Sigmoid colon (tissue), 7 donors: ENCODE results near the gene USP9X. TPM values are rescaled to one million over a fixed set of nuclear protein-coding genes. Genes with fewer than 3 reads are reported as not detected.

Experiments
- DNase-seq: peaks from one replicate; pipeline ENCODE4 v3.0.0-alpha.2; 2019
- H3K27ac ChIP-seq, 4 donors: fragments of 200-600 bp; sonication (generic); one replicate each; pipeline ENCODE4 v1.5.1; 2016 to 2019; ENCODE audit warnings: mild to moderate bottlenecking in 1 of 4
- H3K27me3 ChIP-seq, 3 donors: fragments of 200-600 bp; sonication (generic); one replicate each; pipeline ENCODE4 v1.5.1; 2019; ENCODE audit warnings: mild to moderate bottlenecking in 1 of 3
- H3K36me3 ChIP-seq, 4 donors: fragments of 200-600 bp; sonication (generic); one replicate each; pipeline ENCODE4 v1.5.1; 2016 to 2019
- H3K4me1 ChIP-seq, 4 donors: fragments of 200-600 bp; sonication (generic); one replicate each; pipeline ENCODE4 v1.5.1; 2017 to 2019
- H3K4me3 ChIP-seq, 4 donors: fragments of 200-600 bp; sonication (generic); one replicate each; pipeline ENCODE4 v1.5.1; 2017 to 2019; ENCODE audit warnings: mild to moderate bottlenecking in 2 of 4, moderate library complexity in 1 of 4
- H3K9me3 ChIP-seq, 4 donors: fragments of 200-600 bp in 3 of 4; sonication (generic) in 3 of 4; one replicate each; pipeline versions ENCODE4 v1.5.1 to v1.6.1; 2013 to 2019
- EP300 ChIP-seq, 4 donors: sonication (generic); formaldehyde crosslinking; IDR thresholded peaks; one replicate each; pipeline ENCODE4 v1.6.1; 2017; ENCODE audit warnings: antibody characterized with exemption in 4 of 4
- POLR2A ChIP-seq, 2 donors: fragments of 450-650 bp; IDR thresholded peaks; one replicate each; pipeline ENCODE4 v1.6.1; 2016; ENCODE audit warnings: antibody characterized with exemption in 2 of 2, mild to moderate bottlenecking in 2 of 2, moderate library complexity in 2 of 2
- POLR2AphosphoS5 ChIP-seq, 4 donors: sonication (generic); formaldehyde crosslinking; IDR thresholded peaks; one replicate each; pipeline ENCODE4 v1.6.1; 2017; ENCODE audit warnings: antibody characterized with exemption in 4 of 4
- WGBS, 2 donors: extraction: QIAGEN DNeasy Blood & Tissue Kit; methylation state at CpG; one replicate each; pipeline ENCODE4 v1.1.7; 2013; 5-methylcytosine and 5-hydroxymethylcytosine counted together
- intact Hi-C: fragments of 100-400 bp; cut with DNase I; formaldehyde crosslinking; loops from one replicate; pipeline ENCODE4 v1.15.1; 2023
- polyA plus RNA-seq, 3 donors: library from polyadenylated mRNA; stranded (reverse); fragments of 200-250 nt; gene quantifications; one replicate each; pipeline ENCODE4 v1.2.3, GENCODE V29; 2013
- total RNA-seq, 4 donors: library from RNA; depleted of rRNA; stranded (reverse); fragments of >200 nt; gene quantifications; one replicate each; pipeline ENCODE4 v1.1.0, GENCODE V29; 2016
- TF ChIP-seq, protein P1 (sequence below), 4 experiments: fragments of 450-650 bp in 3 of 4; fragments of 200-600 bp in 1 of 4; IDR thresholded peaks; one replicate each; pipeline ENCODE4 v1.5.1; 2016 to 2019; ENCODE audit warnings: antibody characterized with exemption in 4 of 4, mild to moderate bottlenecking in 3 of 4, moderate library complexity in 2 of 4
- donor health status: healthy with polysubstance abuse.
- donor health status: Bipolar disorder and iron deficiency.
- donor health status: healthy.

USP9X gene
- total and polyA plus RNA-seq, 7 donors = 9.6 to 84.5 (median 64.3) TPM

DNA sequence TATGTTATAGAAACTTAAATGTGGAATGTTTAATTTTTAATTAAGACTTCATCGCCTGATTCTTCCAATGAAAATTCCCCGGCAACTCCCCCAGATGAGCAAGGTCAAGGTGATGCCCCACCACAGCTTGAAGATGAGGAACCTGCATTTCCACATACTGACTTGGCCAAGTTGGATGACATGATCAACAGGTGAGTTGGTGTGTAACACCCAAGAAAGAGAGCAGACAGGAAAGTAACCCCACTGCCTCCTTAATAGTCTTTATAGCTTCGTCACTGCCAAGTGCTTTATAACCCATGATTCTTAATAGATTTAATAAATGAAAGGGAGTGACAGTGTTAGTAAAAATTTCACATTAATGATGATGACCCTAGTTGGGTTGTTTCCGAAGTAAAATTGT, 43.7 kb downstream of the USP9X start:
- H3K36me3 ChIP-seq = peaks cover 0 to 15% (median 0%) of the 10 kb centered on the region in 4 donors
- intact Hi-C loops = no loop called here

DNA sequence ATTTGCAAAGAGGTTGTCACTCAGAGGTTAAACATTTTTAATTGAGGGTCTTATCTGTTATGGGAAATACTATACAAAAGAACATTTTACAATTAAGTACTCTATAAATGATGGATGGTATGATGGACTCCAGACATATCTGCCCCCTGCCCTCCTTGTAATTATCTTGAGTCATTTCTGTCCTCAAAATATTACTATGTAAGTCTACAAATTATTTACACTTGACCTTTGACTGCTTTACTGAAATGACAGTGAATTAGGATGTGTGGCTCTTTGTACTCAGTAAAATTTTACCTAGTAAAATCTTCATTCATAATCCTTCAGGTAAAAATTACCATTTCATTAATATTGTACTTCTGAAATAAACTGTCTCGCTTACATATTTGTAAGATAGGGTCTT, 46.5 kb downstream of the USP9X start:
- TF ChIP-seq EP300 (IDR thresholded peaks at IDR 0.05) = no peak
- TF ChIP-seq POLR2AphosphoS5 (IDR thresholded peaks at IDR 0.05) = no peak
- TF ChIP-seq, protein P1, sequence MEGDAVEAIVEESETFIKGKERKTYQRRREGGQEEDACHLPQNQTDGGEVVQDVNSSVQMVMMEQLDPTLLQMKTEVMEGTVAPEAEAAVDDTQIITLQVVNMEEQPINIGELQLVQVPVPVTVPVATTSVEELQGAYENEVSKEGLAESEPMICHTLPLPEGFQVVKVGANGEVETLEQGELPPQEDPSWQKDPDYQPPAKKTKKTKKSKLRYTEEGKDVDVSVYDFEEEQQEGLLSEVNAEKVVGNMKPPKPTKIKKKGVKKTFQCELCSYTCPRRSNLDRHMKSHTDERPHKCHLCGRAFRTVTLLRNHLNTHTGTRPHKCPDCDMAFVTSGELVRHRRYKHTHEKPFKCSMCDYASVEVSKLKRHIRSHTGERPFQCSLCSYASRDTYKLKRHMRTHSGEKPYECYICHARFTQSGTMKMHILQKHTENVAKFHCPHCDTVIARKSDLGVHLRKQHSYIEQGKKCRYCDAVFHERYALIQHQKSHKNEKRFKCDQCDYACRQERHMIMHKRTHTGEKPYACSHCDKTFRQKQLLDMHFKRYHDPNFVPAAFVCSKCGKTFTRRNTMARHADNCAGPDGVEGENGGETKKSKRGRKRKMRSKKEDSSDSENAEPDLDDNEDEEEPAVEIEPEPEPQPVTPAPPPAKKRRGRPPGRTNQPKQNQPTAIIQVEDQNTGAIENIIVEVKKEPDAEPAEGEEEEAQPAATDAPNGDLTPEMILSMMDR (IDR thresholded peaks at IDR 0.05) = no peak
- TF ChIP-seq POLR2A (IDR thresholded peaks at IDR 0.05) = no peak
- Histone ChIP-seq H3K9me3 (no peaks in the 10 kb centered on the region), H3K27me3 (no peaks in the 10 kb centered on the region), H3K27ac (no peak overlapping the region), H3K36me3 (peaks cover 0 to 27% (median 0%) of the 10 kb centered on the region in 4 donors), H3K4me1 (peaks cover 0 to 12% (median 7%) of the 10 kb centered on the region in 4 donors), H3K4me3 (no peak overlapping the region)
- intact Hi-C loops = no loop called here
- DNase-seq = no peak
- 85 to 97% methylated on average over 1 of the region's 1 CpG for WGBS, 2 donors

More for the DNA sequence above, 43.7 kb downstream of the USP9X start:
- no peaks in the 10 kb centered on the region for H3K27me3 ChIP-seq
- H3K27ac ChIP-seq = no peak overlapping the region
- no peak for DNase-seq
- H3K4me1 ChIP-seq = peaks cover 0 to 17% (median 7%) of the 10 kb centered on the region in 4 donors
- 97% methylated on average over 4 of the region's 4 CpGs for WGBS, 2 donors
- H3K4me3 ChIP-seq = no peak overlapping the region
- no peaks in the 10 kb centered on the region for H3K9me3 ChIP-seq
- TF ChIP-seq EP300 (IDR thresholded peaks at IDR 0.05) (no peak), POLR2A (IDR thresholded peaks at IDR 0.05) (no peak), POLR2AphosphoS5 (IDR thresholded peaks at IDR 0.05) (no peak)
- TF ChIP-seq, protein P1 (IDR thresholded peaks at IDR 0.05) = no peak

DNA sequence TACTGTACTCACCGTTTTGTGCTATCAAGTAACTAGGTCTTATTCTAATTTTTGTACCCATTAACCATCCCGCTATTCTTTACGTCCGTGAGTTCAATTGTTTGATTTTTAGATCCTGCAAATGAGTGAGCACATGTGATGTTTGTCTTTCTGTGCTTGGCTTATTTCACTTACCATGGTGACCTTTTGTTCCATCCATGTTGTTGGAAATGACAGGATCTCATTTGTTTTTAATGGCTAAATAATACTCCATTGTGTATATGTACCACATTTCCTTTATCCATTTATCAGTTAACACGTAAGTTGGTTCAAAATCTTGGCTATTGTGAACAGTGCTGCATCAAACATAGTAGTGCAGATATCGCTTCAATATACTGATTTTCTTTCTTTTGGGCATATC, 48.3 kb downstream of the USP9X start:
- Histone ChIP-seq H3K4me1 (no peaks in the 10 kb centered on the region), H3K9me3 (no peaks in the 10 kb centered on the region), H3K4me3 (no peak overlapping the region), H3K36me3 (peaks cover 0 to 34% (median 0%) of the 10 kb centered on the region in 4 donors), H3K27ac (no peak overlapping the region), H3K27me3 (no peaks in the 10 kb centered on the region)
- intact Hi-C loops = no loop called here
- no peak for TF ChIP-seq EP300 (IDR thresholded peaks at IDR 0.05)
- TF ChIP-seq, protein P1 (IDR thresholded peaks at IDR 0.05) = no peak
- no peak for TF ChIP-seq POLR2A (IDR thresholded peaks at IDR 0.05)
- no peak for TF ChIP-seq POLR2AphosphoS5 (IDR thresholded peaks at IDR 0.05)
- 96 to 98% methylated on average over 6 of the region's 6 CpGs for WGBS, 2 donors
- no peak for DNase-seq

DNA sequence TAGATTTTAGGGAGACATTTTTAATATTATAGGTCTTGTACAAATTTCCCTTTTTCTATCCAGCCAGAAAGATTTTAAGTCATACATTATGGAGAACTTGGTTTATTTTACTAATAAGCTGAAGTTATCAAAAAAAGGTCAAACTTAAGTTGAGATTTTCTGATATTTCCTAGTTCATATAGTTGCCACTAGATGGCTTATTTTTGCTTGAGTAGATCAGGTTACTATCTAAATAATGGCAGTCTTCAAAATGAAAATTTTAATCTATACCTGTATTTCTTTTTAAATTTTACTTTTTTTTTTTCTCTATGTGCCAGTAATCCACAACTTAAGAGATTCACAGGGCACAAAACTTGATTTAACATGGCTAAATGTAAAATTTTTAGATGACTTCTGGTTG, 52.3 kb downstream of the USP9X start:
- Histone ChIP-seq H3K36me3 (peaks cover 0 to 28% (median 0%) of the 10 kb centered on the region in 4 donors), H3K9me3 (no peaks in the 10 kb centered on the region)
- intact Hi-C loops = no loop called here

More for the DNA sequence above, 52.3 kb downstream of the USP9X start:
- Histone ChIP-seq H3K4me1 (no peaks in the 10 kb centered on the region), H3K27me3 (no peaks in the 10 kb centered on the region), H3K4me3 (no peak overlapping the region), H3K27ac (no peak overlapping the region)
- TF ChIP-seq POLR2AphosphoS5 (IDR thresholded peaks at IDR 0.05) (no peak), EP300 (IDR thresholded peaks at IDR 0.05) (no peak)
- TF ChIP-seq, protein P1 (IDR thresholded peaks at IDR 0.05) = peak in 1 of 4 experiments; percentile 16
- no peak for DNase-seq
